UCSD-AML1 (cell line): Measurements from ENCODE around the gene MYOM1.
A peak's percentile ranks its signal among the peaks of the same experiment; 100 is the strongest.

ENCODE experiments used
- DNase-seq: peaks from one replicate; lab custom pipeline; 2025; ENCODE audit not compliant: unreplicated experiment; lab: John Stamatoyannopoulos, UW

MYOM1 gene

GRCh38 chr18:3153107-3153704 is 66.6 kb downstream of the MYOM1 start:
- DNase-seq, result no peak

GRCh38 chr18:3152294-3152693 is 67.5 kb downstream of the MYOM1 start:
- no peak for DNase-seq

GRCh38 chr18:3151399-3152264 is 68.1 kb downstream of the MYOM1 start:
- DNase-seq, result no peak

GRCh38 chr18:3150688-3151087 is 69.1 kb downstream of the MYOM1 start:
- no peak for DNase-seq

GRCh38 chr18:3150274-3150673 is 69.5 kb downstream of the MYOM1 start:
- no peak for DNase-seq

- no peak for DNase-seq
Observed at GRCh38 chr18:3148930-3149535, 70.7 kb downstream of the MYOM1 start.

GRCh38 chr18:3147935-3148554 is 71.7 kb downstream of the MYOM1 start:
- no peak for DNase-seq

- DNase-seq, result no peak
Observed at GRCh38 chr18:3140986-3141639, 78.7 kb downstream of the MYOM1 start.

GRCh38 chr18:3140342-3140741 is 79.4 kb downstream of the MYOM1 start:
- DNase-seq, result no peak

- DNase-seq, result no peak
Observed at GRCh38 chr18:3139406-3139805, 80.4 kb downstream of the MYOM1 start.

GRCh38 chr18:3138274-3138975 is 81.3 kb downstream of the MYOM1 start:
- no peak for DNase-seq

GRCh38 chr18:3135536-3135935 is 84.2 kb downstream of the MYOM1 start:
- DNase-seq, result no peak

- DNase-seq, result no peak
Observed at GRCh38 chr18:3132700-3133099, 87.1 kb downstream of the MYOM1 start.

- DNase-seq, result no peak
Observed at GRCh38 chr18:3130344-3130743, 89.4 kb downstream of the MYOM1 start.

- DNase-seq, result peak; percentile 74
Observed at GRCh38 chr18:3129053-3129864, 90.5 kb downstream of the MYOM1 start.

GRCh38 chr18:3126457-3127097 is 93.2 kb downstream of the MYOM1 start:
- DNase-seq, result no peak

- no peak for DNase-seq
Observed at GRCh38 chr18:3124822-3125221, 94.9 kb downstream of the MYOM1 start.

GRCh38 chr18:3122851-3123250 is 96.9 kb downstream of the MYOM1 start:
- DNase-seq, result no peak

- DNase-seq, result no peak
Observed at GRCh38 chr18:3121259-3121658, 98.5 kb downstream of the MYOM1 start.
